ENCODE results near the gene MEX3D.

Gene MEX3D

DNA sequence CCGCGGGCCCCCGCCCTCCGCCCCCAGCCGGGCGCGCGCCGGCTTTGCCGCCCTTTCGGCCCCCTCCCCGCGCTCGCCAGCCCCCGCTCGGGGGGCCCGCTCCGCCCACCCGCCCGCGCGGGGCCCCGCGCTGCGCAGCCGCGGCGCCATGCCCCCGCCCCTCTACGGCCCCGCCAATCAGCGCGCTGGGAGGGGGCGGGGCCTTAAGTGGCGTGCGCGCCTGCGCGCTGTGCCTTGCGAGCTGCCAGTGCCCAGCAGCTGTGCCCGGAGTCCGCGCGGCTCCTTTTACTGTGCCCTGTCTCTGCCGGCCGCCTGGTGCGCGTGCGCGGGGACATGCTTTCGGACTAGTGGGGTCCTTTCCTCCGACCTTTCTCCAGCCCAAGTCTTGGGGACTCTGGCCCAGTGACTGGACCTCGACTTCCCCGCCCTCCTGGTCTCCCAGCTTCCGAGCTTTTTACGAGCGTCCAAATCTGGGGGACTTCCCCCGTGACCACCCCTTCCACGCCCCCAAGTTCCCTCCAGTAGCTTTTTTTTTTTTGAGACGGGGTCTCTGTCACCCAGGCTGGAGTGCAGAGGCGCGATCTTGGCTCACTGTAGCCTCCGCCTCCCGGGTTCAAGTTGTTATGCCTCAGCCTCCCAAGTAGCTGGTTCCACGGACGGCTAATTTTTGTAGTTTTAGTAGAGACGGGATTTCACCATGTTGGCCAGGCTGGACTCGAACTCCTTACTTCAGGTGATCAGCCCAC lies 24.8 kb upstream of the MEX3D start, which contains the start of gene MBD3:
MBD3 (minus strand) TSS at position 111 of the 746 bp plus-strand sequence. CDS start 234 bp downstream, outside the sequence.
- DNase-seq (ENCODE audit: low read depth), result peak; percentile 84

DNA sequence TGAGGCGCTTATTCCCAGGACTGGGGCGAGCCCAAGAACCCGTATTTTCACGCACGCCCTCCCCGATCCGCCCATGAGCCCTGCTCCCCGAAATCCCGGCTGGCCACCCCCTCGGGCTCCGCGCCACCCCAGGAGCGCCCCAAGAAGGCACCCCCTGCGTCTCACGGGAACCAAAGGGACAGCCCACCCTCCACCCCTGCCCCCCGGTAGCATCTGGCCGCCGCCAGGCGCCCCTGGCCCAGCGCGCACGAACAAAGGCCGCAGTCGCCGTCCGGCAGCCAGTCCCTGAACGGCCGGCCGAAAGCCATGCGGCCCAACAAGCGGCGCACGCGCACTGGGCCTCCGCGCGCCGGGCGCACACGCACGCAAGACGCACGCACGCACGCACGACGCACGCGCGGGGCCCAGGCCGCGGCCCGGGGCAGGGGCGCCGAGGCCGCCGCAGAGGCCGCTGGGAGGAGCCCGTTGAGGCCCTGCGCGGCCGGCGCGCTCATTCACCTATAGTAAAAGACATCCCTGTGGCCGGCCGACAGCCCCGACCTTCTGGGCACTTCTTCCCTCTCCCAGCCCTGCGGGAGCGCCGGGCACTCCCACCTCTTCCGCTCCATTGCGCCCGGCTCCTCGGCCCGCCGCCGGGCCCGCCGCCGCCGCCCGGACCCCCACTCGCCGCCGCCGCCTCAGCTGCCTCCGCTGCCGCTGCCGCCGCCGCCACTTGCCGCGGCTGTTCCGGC lies 24.1 kb upstream of the MEX3D start:
- DNase-seq (ENCODE audit: low read depth), result peak; percentile 80

DNA sequence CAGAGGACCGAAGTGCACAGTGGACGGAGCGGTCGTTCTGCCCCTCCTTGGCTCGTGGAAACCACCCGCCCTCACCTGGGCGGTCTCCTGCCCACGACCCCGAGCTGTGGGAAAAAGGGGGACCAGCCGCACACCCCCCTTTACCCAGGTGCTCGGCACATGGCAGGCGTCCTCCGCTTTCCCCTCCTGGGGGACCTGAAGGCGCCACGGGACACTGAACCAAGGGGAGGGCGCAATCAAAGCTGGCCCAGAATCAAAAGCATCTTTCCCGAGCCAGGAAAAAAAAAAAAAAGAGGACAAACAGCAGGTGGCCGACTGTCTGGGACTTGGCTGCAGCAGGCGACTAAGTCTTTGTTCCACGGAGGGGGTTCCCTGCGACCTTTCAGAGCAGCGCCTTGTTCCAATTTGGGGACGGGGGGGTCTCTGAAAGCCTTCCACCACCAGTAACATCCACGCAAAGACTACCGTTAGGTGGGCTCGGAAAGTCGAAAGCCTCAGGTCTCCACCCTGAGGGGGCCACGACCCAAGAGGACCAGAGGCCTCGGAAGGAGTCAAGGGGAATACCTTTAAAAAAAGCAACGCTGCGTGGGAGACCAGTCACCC lies 23.4 kb upstream of the MEX3D start:
- DNase-seq (ENCODE audit: low read depth), result no peak

DNA sequence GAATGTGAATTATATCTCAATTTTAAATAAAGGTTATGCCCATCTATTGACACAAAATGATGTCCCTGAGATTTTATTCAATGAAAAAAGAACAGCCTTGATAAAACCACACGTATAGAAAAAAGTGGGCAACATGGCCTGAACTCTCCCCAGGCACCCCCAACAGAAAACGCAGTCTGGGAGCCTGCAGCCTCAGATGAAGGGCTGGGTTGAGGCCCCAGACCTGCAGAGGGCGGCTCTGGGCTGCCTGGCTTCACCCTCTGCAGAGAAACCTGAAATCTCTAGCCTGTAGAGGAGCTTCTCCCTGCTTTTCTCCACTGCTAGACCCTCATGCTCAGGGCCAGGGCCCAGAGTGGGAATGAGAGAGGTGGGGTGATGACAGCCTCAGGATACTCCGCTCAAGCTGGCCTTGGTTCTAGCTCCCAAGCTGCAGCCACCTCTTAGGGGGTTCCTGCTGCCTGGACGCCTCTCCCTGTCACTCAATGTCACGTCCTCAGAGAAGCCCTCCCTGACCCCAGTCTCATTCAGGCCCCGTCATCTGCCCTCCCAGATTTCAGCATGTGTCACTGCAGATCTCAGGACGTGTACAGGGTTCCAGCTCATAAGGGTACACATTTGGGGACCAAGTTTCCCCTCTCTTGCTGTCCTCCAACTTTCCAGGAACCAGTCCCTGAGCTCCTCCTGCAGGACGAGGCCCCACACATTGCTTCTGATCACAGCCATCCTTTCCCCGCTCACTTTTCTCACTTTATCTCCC lies 22.7 kb upstream of the MEX3D start:
- no peak for DNase-seq (ENCODE audit: low read depth)

DNA sequence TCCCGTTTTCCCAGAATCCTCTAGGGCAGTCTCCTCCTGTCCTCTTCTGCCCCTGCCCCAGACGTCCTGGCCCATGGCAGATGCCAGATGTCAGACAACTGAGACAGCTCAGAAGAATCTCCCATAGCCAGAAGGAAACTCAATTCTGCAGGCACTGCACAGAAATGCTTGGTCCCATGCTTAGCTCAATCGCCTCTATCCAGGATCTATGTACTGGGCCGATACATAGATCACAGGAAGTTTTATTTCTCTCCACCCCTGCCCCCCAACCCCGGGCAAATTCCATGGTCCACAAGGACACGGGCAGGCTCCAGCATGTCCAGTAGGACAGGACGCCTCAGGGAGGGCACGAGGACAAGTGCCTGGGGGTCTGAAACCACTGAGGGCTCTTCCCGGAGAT lies 19.7 kb upstream of the MEX3D start:
- DNase-seq (ENCODE audit: low read depth), result no peak

DNA sequence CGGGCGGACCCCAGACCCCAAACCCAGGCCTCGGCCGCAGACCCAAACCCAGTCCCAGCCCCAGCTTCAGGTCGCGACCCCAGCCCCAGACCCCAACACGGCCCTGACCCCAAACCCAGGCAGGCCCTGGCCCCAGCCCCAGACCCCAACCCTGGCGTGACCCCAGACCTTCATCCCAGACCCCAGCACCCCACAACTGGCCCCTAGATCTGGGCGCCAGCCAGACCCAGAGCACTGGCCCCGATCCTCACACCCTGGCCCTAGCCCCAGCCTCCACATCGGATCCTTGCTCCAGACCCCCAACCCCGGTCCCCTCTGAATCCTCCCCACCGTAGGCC lies 17.1 kb upstream of the MEX3D start:
- DNase-seq (ENCODE audit: low read depth), result no peak

DNA sequence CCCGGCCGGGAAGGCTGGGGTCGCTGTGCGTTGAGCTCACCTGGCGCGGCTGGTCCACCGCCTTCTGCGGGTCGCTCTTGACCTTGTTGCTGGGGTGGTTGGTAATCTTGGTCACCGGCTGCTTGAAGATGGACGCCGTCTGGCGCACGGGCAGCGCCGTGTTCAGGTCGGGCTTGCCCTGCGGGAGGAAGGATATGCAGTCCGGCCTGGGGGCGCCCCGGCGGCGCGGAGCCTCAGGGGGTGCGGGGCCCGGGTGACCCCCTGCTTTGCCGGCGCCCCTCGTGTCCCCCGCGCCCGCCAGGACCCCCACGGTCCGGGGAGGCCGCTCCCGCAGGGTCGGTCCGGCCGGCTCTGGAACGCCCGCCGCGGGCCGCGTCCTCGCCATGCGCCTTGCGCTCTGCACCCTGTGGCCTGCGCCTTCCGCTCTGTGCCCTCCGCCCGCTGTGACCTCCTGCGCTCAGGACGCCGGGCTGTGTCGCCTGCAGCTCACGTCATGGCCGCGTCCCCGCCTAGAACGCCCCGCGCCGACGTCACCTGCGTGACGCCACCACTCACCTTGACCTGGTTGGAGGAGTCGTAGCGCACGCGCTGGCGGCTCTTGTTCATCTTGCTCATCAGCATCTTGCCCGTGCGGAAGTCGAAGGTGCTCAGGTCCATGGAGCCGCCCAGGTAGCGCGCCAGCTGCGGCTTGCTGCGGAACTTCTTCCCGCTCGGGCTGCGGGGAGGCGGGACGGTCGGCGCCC lies 16.5 kb upstream of the MEX3D start:
- no peak for DNase-seq (ENCODE audit: low read depth)

DNA sequence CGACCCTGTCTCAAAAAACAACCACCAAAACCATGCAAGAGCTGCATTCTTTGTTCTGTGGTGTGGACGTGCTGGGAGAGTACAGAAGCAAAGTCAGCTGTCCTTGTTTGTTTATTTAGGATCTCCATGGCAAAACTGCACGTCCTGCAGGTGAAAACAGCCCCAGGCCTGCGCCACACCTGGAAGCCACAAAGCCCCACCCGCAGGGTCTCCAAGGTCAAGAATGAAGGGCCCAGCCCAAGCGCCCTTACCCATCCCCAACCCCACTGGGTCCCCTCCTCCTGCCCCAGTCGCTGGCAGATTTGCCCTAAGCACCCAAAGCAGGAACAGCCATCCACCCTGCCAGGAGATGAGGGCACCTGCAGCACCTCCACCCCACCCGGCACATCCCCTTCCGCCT lies 14.1 kb upstream of the MEX3D start:
- no peak for DNase-seq (ENCODE audit: low read depth)

DNA sequence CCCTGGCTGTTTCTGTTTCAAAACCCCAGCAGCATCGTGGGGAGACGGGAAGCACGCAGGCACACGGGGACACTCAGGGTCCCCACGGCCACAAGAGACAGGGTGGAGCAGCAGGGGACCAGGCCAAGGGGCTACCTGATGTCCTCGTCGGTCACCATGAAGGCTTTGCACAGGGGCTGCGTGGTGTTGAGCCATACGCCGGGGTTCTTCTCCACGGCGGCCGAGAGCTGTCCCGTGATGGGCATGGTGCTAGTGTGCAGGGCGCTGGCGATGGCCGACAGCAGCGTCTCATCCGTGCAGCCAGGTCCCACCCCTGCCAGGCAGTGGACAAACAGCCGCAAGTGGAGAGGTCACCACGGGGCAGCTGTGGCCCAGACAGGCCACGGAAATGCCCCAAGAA lies 12.8 kb upstream of the MEX3D start:
- DNase-seq (ENCODE audit: low read depth), result no peak

DNA sequence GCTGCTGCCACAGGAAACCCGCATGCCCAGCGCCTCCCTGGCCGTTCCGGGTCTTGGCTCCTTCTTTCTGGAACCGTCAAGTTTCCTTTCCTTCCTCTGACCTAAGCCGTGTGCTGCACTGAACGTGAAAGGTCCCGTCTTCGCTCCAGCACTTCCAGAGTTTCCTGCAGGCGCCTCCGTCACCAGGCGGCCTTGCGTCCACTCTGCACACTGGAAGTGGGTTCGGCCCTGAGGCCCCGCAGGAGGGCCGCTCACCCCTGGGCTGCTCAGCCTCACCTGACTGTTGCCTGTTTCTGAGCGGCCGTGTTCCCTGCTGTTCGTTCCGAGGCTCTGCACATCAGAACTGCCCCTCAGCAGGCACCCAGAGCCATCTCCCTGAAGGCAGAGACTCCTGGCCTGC lies 12.3 kb upstream of the MEX3D start:
- no peak for DNase-seq (ENCODE audit: low read depth)

DNA sequence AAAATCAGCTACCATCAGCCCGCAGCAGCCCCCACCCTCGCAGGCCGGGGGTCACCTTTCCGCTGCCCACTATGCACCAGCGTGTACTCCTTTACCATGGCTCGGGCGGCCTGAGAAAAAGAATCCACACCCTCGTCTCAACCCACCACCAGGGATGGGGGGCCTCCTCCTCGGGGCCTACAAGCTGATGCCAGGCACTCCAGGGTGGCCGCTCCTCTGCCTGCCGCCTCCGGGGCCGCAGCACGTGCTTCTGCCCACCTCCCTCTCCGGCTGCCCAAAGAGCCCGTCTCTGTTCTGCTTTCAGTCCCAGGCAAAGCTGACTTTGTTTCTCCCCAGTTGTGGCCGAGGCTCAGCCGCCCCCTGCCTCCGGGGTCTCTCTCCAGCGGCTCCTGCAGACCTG lies 11.1 kb upstream of the MEX3D start:
- no peak for DNase-seq (ENCODE audit: low read depth)

DNA sequence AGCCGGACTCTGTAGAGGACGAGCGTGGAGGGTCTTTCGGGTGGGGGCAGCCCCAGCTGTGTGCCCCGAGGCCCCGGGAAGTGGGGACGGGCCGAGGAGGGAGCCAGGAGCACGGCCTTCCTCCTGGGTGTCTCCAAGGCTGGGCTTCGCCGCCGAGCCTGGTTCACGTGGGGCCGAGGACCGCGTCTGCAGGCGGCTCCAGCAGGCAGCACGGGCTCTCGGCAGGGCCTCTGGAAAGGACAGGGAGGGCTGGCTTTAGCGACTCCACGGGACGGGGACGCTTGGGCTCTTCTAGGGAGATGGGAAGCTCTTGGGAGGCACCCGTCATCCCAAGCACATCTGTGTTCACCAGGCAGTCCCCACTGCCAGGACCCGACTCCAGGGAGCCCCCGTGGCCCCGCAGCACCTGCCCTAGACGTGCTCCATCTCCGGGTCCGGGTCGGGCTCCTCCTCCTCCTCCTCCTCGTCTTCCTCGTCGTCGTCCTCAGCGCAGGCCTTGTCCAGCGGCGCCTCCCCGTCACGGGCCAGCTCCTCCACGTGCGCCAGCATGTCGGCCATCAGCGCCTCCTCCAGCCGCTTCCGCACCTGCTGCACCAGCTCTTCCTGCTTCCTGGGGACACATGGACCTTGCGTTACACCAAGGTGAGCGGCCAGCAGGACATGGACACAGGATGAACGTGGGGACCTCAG lies 9.9 kb upstream of the MEX3D start:
- no peak for DNase-seq (ENCODE audit: low read depth)

DNA sequence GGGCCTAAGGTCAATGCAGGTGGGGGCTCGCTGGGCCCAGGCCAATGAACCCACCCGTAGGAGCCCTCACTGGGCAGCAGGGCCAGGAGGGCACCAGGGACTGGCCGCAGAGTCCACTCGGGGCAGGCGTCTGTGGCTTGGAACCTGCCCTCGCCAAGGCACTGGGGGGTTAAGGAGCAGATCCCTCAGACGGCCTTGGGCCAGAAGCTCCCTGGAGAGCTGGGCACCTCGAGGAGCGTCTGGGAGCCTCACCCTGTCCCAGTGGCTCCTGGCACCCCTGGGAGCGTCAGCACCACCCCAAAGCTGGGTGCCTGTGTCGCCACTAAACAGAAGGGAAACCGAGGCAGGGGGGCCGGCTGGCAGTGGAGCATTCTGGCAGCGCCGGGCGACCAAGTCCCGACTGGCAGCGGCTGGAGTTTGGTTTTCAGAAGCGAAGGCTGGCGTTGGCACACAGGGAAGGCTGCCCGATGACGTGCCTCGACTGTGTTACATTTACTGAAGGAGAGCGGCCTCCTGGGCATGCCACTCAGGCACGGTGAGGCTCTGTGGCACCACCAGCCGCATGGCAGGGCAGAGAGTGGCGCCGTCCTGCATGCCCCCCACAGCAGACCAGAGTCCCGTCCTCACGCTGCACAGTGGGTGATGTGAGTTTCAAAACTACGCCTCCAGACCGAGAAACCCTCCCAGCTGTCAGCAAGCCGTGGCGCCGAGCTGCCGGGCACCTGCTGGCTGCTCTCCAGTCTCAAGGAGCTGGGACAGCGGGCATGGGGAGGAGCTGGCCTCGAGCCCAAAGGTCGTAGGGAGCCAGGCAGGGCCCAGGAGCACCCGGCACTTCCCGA lies 9.2 kb upstream of the MEX3D start:
- DNase-seq (ENCODE audit: low read depth), result no peak

DNA sequence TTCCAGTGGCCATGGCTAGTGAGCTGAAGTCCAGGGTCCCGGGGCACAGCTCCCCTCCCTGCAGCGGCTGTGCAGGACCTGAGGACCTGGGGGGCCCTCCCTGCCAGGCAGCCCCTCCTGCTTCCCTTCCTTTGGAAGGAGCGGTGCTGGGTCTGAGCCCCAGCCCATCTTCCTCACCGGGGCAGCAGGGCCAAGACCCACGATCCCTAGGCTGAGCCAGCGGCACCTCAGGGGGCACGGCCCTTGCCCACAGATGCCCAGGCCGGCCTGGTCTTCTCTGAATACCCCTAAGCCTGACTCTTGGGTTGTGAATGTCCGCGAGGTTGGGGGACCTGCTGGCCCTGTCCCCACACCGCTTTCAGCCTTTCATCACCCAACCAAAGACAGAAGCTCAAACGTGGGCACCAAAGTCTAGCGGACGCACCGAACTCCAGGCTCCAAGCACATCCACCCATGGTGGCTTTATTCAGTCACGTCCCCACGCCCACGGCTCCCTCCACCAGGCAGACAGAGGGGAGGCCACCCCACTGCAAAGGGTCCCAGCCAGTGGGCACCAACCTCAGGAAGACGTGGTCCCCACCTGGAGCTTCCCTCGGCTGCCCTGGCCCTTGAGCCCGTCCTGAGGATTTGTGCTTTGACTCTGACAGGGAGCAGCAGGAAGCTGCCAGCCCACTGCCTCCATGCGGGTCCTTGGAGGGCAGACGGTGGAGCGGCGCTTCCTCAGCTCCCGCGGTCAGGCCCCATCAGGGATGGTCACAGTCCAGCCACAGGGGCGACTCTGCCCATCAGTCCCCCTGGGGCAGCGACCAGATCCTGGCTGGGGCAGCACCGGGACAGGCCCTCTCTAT lies 8.3 kb upstream of the MEX3D start:
- no peak for DNase-seq (ENCODE audit: low read depth)

DNA sequence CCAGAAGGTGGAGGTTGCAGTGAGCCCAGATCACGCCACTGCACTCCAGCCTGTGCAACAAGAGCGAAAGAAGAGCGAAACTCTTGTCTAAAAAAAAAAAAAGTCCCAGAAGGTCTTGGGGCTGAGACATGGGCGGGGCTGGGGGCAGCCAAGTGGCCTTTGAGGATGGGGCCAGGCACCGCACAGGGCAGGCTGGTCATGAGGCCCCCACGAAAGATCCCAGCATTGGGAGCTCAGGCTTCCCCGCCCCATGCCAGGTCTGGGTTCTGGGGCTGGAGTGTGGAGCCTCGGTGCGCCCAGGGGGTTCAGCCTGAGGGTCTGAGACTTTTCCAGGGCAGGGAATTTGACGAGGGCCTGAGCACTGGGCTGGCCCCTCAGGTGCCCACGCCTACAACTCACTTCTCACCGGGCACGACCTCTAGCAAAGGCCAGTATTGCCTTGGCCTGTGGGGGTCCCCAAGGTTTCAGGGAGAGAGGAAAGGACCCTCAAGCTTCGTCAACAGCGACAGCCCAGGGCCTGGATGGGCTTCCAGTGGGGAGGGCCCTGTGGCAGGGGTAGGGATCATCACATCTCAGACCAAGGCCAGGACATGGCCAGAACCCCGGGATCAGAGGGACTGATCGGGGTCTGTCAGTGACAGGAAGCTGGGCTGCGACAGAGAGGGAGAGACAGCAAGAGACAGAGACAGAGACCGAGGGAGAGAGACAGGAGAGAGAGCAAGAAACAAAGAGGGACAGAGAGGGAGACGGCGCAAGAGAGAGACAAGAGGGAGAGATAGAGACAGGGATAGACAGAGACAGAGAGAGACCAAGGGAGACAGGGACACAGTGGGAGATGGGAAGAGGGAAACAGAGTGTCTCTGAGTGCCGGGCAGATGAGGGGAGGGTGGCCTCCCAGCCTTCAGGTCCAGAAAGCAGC lies 7.5 kb upstream of the MEX3D start:
- no peak for DNase-seq (ENCODE audit: low read depth)

DNA sequence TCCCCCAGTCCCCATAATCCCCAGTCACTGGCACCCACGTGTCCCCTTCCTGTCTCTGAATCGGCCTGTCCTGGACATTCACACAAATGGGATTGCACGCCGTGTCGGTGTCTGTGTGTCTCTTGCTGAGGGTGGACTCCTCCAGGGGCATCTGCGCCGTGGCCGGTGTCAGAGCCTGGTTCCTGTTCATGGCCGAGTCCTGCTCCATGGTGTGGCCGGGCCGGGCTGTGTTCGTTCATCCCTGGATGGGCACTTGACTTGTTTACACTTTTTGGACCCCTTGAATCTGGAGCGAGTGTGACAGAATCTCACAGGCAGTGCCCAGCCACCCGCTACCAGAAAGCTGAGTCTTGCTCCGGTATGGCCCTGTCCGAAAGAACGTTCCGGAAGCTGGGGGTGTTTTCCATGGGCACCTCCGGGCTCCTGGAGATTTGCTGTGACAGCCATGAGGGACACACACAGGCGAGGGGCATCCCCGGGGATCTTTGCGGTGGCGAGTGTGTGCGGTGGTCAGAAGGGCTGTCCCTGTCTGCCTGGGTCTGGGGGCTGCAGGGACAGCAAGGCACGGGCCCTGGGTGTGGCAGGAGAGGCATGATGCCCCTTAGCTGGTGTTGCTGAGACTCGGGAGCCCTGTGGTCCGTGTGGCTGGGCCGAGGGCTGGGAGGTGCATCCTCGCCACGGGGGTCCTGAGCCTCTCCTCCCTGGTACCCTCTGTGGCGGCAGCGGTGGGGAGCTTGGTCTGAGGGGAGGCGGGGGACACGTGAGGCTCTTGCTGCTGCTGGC lies 6.4 kb upstream of the MEX3D start:
- DNase-seq (ENCODE audit: low read depth), result no peak

DNA sequence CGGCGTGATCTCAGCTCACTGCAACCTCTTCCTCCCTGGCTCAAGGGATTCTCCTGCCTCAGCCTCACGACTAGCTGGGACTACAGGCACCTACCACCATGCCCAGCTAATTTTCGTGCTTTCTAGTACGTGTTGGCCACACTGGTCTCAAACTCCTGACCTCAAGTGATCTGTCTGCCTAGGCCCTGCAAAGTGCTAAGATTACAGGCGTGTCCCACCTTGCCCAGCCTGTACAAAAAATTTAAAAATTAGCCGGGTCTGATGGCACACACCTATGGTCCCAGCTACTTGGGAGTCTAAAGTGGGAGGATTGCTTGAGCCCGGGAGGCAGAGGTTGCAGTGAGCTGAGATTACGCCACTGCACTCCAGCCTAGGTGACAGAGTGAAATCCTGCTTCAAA lies 4.7 kb upstream of the MEX3D start:
- DNase-seq (ENCODE audit: low read depth), result no peak

DNA sequence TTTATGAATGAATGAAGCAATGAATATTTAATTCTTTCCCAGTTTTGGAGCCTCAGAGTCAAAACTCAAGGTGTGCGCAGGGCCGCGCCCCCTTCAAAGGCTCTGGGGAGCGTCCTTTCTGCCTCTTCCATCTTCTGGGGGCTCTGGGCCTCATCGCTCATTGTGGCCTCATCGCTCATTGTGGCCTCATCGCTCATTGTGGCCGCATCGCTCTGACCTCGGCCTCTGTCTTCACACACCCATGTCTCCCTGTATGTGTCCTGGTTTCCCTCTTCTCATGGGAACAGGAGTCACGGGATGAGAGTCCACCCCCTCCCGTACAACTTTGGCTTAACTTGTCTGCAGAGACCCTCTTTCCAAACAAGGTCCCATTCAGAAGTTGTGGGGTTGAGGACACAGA lies 3.2 kb upstream of the MEX3D start:
- DNase-seq (ENCODE audit: low read depth), result no peak

All from activated T-cell treated with anti-CD3 and anti-CD28 coated beads for 1 hour (primary cell).